Hepatocyte (in vitro differentiated cells): ENCODE measurements around the gene GSG1. TPM values are rescaled to one million over a fixed set of nuclear protein-coding genes. Genes with fewer than 3 reads are reported as not detected.

Experiments
- DNase-seq: peaks from one replicate; pipeline ENCODE4 v3.0.0-alpha.2; 2016; ENCODE audit warnings: low spot score
- H2AFZ ChIP-seq: fragments of 200-600 bp; sonication (generic); 2 replicates; pipeline ENCODE4 v1.6.0; 2016; ENCODE audit warnings: antibody characterized with exemption, mild to moderate bottlenecking
- H3K27ac ChIP-seq: fragments of 200-600 bp; sonication (generic); 2 replicates; pipeline ENCODE4 v1.5.1; 2016; ENCODE audit warnings: mild to moderate bottlenecking
- H3K27me3 ChIP-seq: fragments of 200-600 bp; sonication (generic); 2 replicates; pipeline ENCODE4 v1.6.1; 2016
- H3K36me3 ChIP-seq: fragments of 200-600 bp; sonication (generic); replicated peaks from 2 replicates; pipeline ENCODE4 v1.5.1; 2016; ENCODE audit warnings: low read depth; ENCODE audit not compliant: insufficient read depth
- H3K4me1 ChIP-seq: fragments of 200-600 bp; sonication (generic); 2 replicates; pipeline ENCODE4 v1.5.1; 2016; ENCODE audit warnings: mild to moderate bottlenecking, moderate library complexity; ENCODE audit not compliant: insufficient read depth
- H3K4me2 ChIP-seq: fragments of 200-600 bp; sonication (generic); 2 replicates; pipeline ENCODE4 v1.6.0; 2016
- H3K4me3 ChIP-seq: fragments of 200-600 bp; sonication (generic); 2 replicates; pipeline ENCODE4 v1.5.1; 2016; ENCODE audit warnings: mild to moderate bottlenecking
- H3K79me2 ChIP-seq: fragments of 200-600 bp; sonication (generic); 2 replicates; pipeline ENCODE4 v1.6.0; 2017; ENCODE audit warnings: mild to moderate bottlenecking
- H3K9me2 ChIP-seq: fragments of 200-600 bp; sonication (generic); replicated peaks from 2 replicates; pipeline ENCODE4 v1.6.0; 2017; ENCODE audit warnings: mild to moderate bottlenecking; ENCODE audit not compliant: insufficient read depth
- H3K9me3 ChIP-seq: fragments of 200-600 bp; sonication (generic); 2 replicates; pipeline ENCODE4 v1.5.1; 2016; ENCODE audit warnings: low read depth, mild to moderate bottlenecking
- H4K20me1 ChIP-seq: fragments of 200-600 bp; sonication (generic); 2 replicates; pipeline ENCODE4 v1.6.0; 2016; ENCODE audit warnings: mild to moderate bottlenecking; ENCODE audit not compliant: insufficient read depth, poor library complexity, severe bottlenecking
- CTCF ChIP-seq: fragments of 200-600 bp; sonication (generic); IDR thresholded peaks from 2 replicates; pipeline ENCODE4 v1.5.1; 2016; ENCODE audit warnings: antibody characterized with exemption, mild to moderate bottlenecking; ENCODE audit not compliant: poor library complexity
- EZH2 ChIP-seq: fragments of 200-600 bp; sonication (generic); IDR thresholded peaks from 2 replicates; pipeline ENCODE4 v1.6.1; 2016; ENCODE audit warnings: antibody characterized with exemption, mild to moderate bottlenecking, borderline replicate concordance
- EZH2phosphoT487 ChIP-seq: fragments of 200-600 bp; sonication (generic); IDR thresholded peaks from one replicate; pipeline ENCODE4 v1.6.1; 2018; ENCODE audit warnings: antibody characterized with exemption, mild to moderate bottlenecking, low read depth, moderate library complexity; ENCODE audit not compliant: unreplicated experiment, severe bottlenecking
- WGBS: methylation state at CpG from one replicate; pipeline ENCODE4 v1.1.6; 2016; ENCODE audit warnings: low lambda C conversion rate; ENCODE audit errors: missing lambda C conversion rate; 5-methylcytosine and 5-hydroxymethylcytosine counted together
- polyA plus RNA-seq: library from polyadenylated mRNA; unstranded; fragments of >200 nt; fragmentation: Nextera tagmentation; extraction: Ambion mirVana; gene quantifications from 2 replicates; pipeline ENCODE4 v1.2.1, GENCODE V29; 2016
- total RNA-seq: library from RNA; depleted of rRNA; stranded (reverse); fragments of >200 nt; gene quantifications from 2 replicates; pipeline ENCODE4 v1.2.3, GENCODE V29; 2014

The GSG1 gene
- total and polyA plus RNA-seq, 2 experiments from 2014 or later, result 0.37 TPM; not detected in 1

GRCh38 chr12:13100605-13100881 lies 2.9 kb downstream of the GSG1 start:
- no peak overlapping the region for H2AFZ ChIP-seq
- H3K9me3 ChIP-seq, result no peaks in the 10 kb centered on the region
- no peaks in the 10 kb centered on the region for H3K9me2 ChIP-seq
- no peak for DNase-seq
- no peak overlapping the region for H3K4me3 ChIP-seq
- H3K79me2 ChIP-seq, result no peaks in the 10 kb centered on the region
- no peaks in the 10 kb centered on the region for H4K20me1 ChIP-seq
- TF ChIP-seq EZH2 (no peak), CTCF (no peak)
- WGBS, result 22% methylated on average over 6 of the region's 6 CpGs
- H3K27ac ChIP-seq, result peak overlapping the region; percentile 99
- no peaks in the 10 kb centered on the region for H3K27me3 ChIP-seq
- H3K4me1 ChIP-seq, result peaks cover 50% of the 10 kb centered on the region
- H3K36me3 ChIP-seq, result no peaks in the 10 kb centered on the region
- peak overlapping the region; percentile 78 for H3K4me2 ChIP-seq

- no peak for DNase-seq
Measured at GRCh38 chr12:13099844-13100604, 3.4 kb downstream of the GSG1 start.

GRCh38 chr12:13099066-13099843 lies 4.2 kb downstream of the GSG1 start:
- H3K4me1 ChIP-seq, result peaks cover 56% of the 10 kb centered on the region
- no peak overlapping the region for H2AFZ ChIP-seq
- WGBS, result 66% methylated on average over 8 of the region's 8 CpGs

More at GRCh38 chr12:13099844-13100604, 3.4 kb downstream of the GSG1 start:
- Histone ChIP-seq H2AFZ (no peak overlapping the region), H4K20me1 (no peaks in the 10 kb centered on the region), H3K27ac (peak overlapping the region; percentile 99), H3K36me3 (no peaks in the 10 kb centered on the region), H3K27me3 (no peaks in the 10 kb centered on the region), H3K9me2 (no peaks in the 10 kb centered on the region), H3K4me3 (no peak overlapping the region), H3K79me2 (no peaks in the 10 kb centered on the region), H3K4me1 (peaks cover 50% of the 10 kb centered on the region), H3K9me3 (no peaks in the 10 kb centered on the region), H3K4me2 (peak overlapping the region; percentile 78)
- TF ChIP-seq CTCF (no peak), EZH2 (no peak)
- WGBS, result 87% methylated on average over 10 of the region's 10 CpGs

More at GRCh38 chr12:13099066-13099843, 4.2 kb downstream of the GSG1 start:
- Histone ChIP-seq H3K9me2 (no peaks in the 10 kb centered on the region), H3K4me2 (peak overlapping the region; percentile 5), H3K36me3 (no peaks in the 10 kb centered on the region), H3K79me2 (no peaks in the 10 kb centered on the region), H4K20me1 (no peaks in the 10 kb centered on the region), H3K27ac (peak overlapping the region; percentile 99), H3K27me3 (no peaks in the 10 kb centered on the region), H3K4me3 (no peak overlapping the region), H3K9me3 (no peaks in the 10 kb centered on the region)
- peak; percentile 18 for DNase-seq
- no peak for TF ChIP-seq CTCF
- TF ChIP-seq EZH2, result no peak
- TF ChIP-seq EZH2phosphoT487, result no peak
